HUES48 (cell line): ENCODE measurements around the gene SLC37A4.
A peak's percentile ranks its signal among the peaks of the same experiment; 100 is the strongest.

Source experiments
- H3K27ac ChIP-seq: one replicate; pipeline ENCODE4 v1.7.0; 2013; ENCODE audit warnings: low read depth, low read length, inconsistent platforms
- H3K27me3 ChIP-seq: 2 replicates; pipeline ENCODE4 v1.6.1; 2013; ENCODE audit warnings: mild to moderate bottlenecking, low read length; ENCODE audit not compliant: control insufficient read depth, insufficient read depth
- H3K36me3 ChIP-seq: 2 replicates; pipeline ENCODE4 v1.6.1; 2013; ENCODE audit warnings: low read length; ENCODE audit not compliant: control insufficient read depth, insufficient read depth
- H3K4me1 ChIP-seq: 2 replicates; pipeline ENCODE4 v1.6.1; 2013; ENCODE audit warnings: mild to moderate bottlenecking, low read length; ENCODE audit not compliant: control insufficient read depth, insufficient read depth
- H3K4me3 ChIP-seq: 2 replicates; pipeline ENCODE4 v1.5.1; 2013; ENCODE audit warnings: mild to moderate bottlenecking, low read depth, low read length
- H3K9ac ChIP-seq: 2 replicates; pipeline ENCODE4 v1.6.1; 2013; ENCODE audit warnings: mild to moderate bottlenecking, low read depth, low read length, moderate library complexity
- H3K9me3 ChIP-seq: 2 replicates; pipeline ENCODE4 v1.6.1; 2013; ENCODE audit warnings: low read length; ENCODE audit not compliant: control insufficient read depth, insufficient read depth

SLC37A4 gene

GRCh38 chr11:119055901-119056300 is 25.2 kb upstream of the SLC37A4 start:
- H3K4me3 ChIP-seq: peak overlapping the region; percentile 96
- H3K36me3 ChIP-seq: peaks cover 48% of the 10 kb centered on the region
- peak overlapping the region; percentile 95 for H3K27ac ChIP-seq
- H3K9me3 ChIP-seq: no peaks in the 10 kb centered on the region
- no peaks in the 10 kb centered on the region for H3K4me1 ChIP-seq
- peak overlapping the region; percentile 87; the same call in 1 of the 2 replicates for H3K9ac ChIP-seq
- no peaks in the 10 kb centered on the region for H3K27me3 ChIP-seq

- Histone ChIP-seq H3K4me1 (no peaks in the 10 kb centered on the region), H3K4me3 (no peak overlapping the region), H3K27ac (no peak overlapping the region), H3K9ac (no peak overlapping the region), H3K9me3 (no peaks in the 10 kb centered on the region), H3K27me3 (no peaks in the 10 kb centered on the region), H3K36me3 (peaks cover 63% of the 10 kb centered on the region)
Measured at GRCh38 chr11:119054418-119054817, 23.7 kb upstream of the SLC37A4 start.

GRCh38 chr11:119052163-119052814 is 21.6 kb upstream of the SLC37A4 start:
- peaks cover 84% of the 10 kb centered on the region for H3K36me3 ChIP-seq
- no peak overlapping the region for H3K4me3 ChIP-seq
- H3K4me1 ChIP-seq: no peaks in the 10 kb centered on the region
- H3K9me3 ChIP-seq: no peaks in the 10 kb centered on the region
- no peaks in the 10 kb centered on the region for H3K27me3 ChIP-seq
- H3K9ac ChIP-seq: no peak overlapping the region
- no peak overlapping the region for H3K27ac ChIP-seq

- no peak overlapping the region for H3K4me3 ChIP-seq
- H3K36me3 ChIP-seq: peaks cover 91% of the 10 kb centered on the region
- H3K4me1 ChIP-seq: no peaks in the 10 kb centered on the region
- H3K9me3 ChIP-seq: no peaks in the 10 kb centered on the region
- no peak overlapping the region for H3K27ac ChIP-seq
- no peaks in the 10 kb centered on the region for H3K27me3 ChIP-seq
- H3K9ac ChIP-seq: no peak overlapping the region
Measured at GRCh38 chr11:119051440-119052162, 20.9 kb upstream of the SLC37A4 start.

- Histone ChIP-seq H3K36me3 (peaks cover 99% of the 10 kb centered on the region), H3K27ac (no peak overlapping the region), H3K9ac (no peak overlapping the region)
Measured at GRCh38 chr11:119049081-119049480, 18.4 kb upstream of the SLC37A4 start.

GRCh38 chr11:119048644-119049043 is 18.0 kb upstream of the SLC37A4 start:
- no peak overlapping the region for H3K9ac ChIP-seq
- H3K27me3 ChIP-seq: no peaks in the 10 kb centered on the region
- H3K9me3 ChIP-seq: no peaks in the 10 kb centered on the region
- no peak overlapping the region for H3K27ac ChIP-seq
- no peak overlapping the region for H3K4me3 ChIP-seq
- H3K4me1 ChIP-seq: peaks cover 6% of the 10 kb centered on the region; the same call in 1 of the 2 replicates
- peaks cover 94% of the 10 kb centered on the region for H3K36me3 ChIP-seq

More at GRCh38 chr11:119049081-119049480, 18.4 kb upstream of the SLC37A4 start:
- no peak overlapping the region for H3K4me3 ChIP-seq
- no peaks in the 10 kb centered on the region for H3K27me3 ChIP-seq
- H3K9me3 ChIP-seq: no peaks in the 10 kb centered on the region
- peaks cover 6% of the 10 kb centered on the region; the same call in 1 of the 2 replicates for H3K4me1 ChIP-seq

- peaks cover 80% of the 10 kb centered on the region for H3K36me3 ChIP-seq
Measured at GRCh38 chr11:119047205-119047604, 16.5 kb upstream of the SLC37A4 start.

GRCh38 chr11:119046489-119046888 is 15.8 kb upstream of the SLC37A4 start:
- H3K9ac ChIP-seq: no peak overlapping the region
- peaks cover 6% of the 10 kb centered on the region; the same call in 1 of the 2 replicates for H3K4me1 ChIP-seq
- no peaks in the 10 kb centered on the region for H3K9me3 ChIP-seq
- H3K4me3 ChIP-seq: no peak overlapping the region
- no peaks in the 10 kb centered on the region for H3K27me3 ChIP-seq
- no peak overlapping the region for H3K27ac ChIP-seq
- H3K36me3 ChIP-seq: peaks cover 73% of the 10 kb centered on the region

More at GRCh38 chr11:119047205-119047604, 16.5 kb upstream of the SLC37A4 start:
- Histone ChIP-seq H3K9ac (no peak overlapping the region), H3K27ac (no peak overlapping the region), H3K27me3 (no peaks in the 10 kb centered on the region), H3K4me1 (peaks cover 6% of the 10 kb centered on the region; the same call in 1 of the 2 replicates), H3K4me3 (no peak overlapping the region), H3K9me3 (no peaks in the 10 kb centered on the region)

GRCh38 chr11:119044708-119045107 is 14.0 kb upstream of the SLC37A4 start:
- H3K4me1 ChIP-seq: peaks cover 6% of the 10 kb centered on the region; the same call in 1 of the 2 replicates
- no peaks in the 10 kb centered on the region for H3K27me3 ChIP-seq
- H3K36me3 ChIP-seq: peaks cover 55% of the 10 kb centered on the region
- H3K4me3 ChIP-seq: no peak overlapping the region
- no peaks in the 10 kb centered on the region for H3K9me3 ChIP-seq
- H3K27ac ChIP-seq: no peak overlapping the region
- no peak overlapping the region for H3K9ac ChIP-seq

GRCh38 chr11:119042927-119043326 is 12.2 kb upstream of the SLC37A4 start:
- Histone ChIP-seq H3K27me3 (no peaks in the 10 kb centered on the region), H3K4me1 (peaks cover 6% of the 10 kb centered on the region; the same call in 1 of the 2 replicates), H3K27ac (no peak overlapping the region), H3K4me3 (no peak overlapping the region), H3K9me3 (no peaks in the 10 kb centered on the region), H3K9ac (no peak overlapping the region), H3K36me3 (peaks cover 37% of the 10 kb centered on the region)
